ENCODE measurements around the gene RRP7A.
A peak's percentile ranks its signal among the peaks of the same experiment; 100 is the strongest.
"Not testable (repeated sequence)": the region's sequence is repeated elsewhere in the genome, so short reads cannot be mapped to it uniquely, and the experiment has no call there.

RRP7A gene

GRCh38 chr22:42519525-42520401 lies at the start of gene RRP7A:
RRP7A (minus strand) TSS chr22:42519796; CDS start chr22:42519786, 10 bp downstream.
- peak; percentile 16 for DNase-seq

GRCh38 chr22:42567950-42568349 lies 48.4 kb upstream of the RRP7A start:
- not testable (repeated sequence) for DNase-seq

- DNase-seq: no peak
Observed at GRCh38 chr22:42565956-42566355, 46.4 kb upstream of the RRP7A start.

- no peak for DNase-seq
Observed at GRCh38 chr22:42564699-42565098, 45.1 kb upstream of the RRP7A start.

GRCh38 chr22:42563943-42564342 lies 44.3 kb upstream of the RRP7A start:
- not testable (repeated sequence) for DNase-seq

- no peak for DNase-seq
Observed at GRCh38 chr22:42562684-42563083, 43.1 kb upstream of the RRP7A start.

GRCh38 chr22:42562279-42562678 lies 42.7 kb upstream of the RRP7A start:
- DNase-seq: no peak

GRCh38 chr22:42561856-42562255 lies 42.3 kb upstream of the RRP7A start:
- DNase-seq: no peak

- DNase-seq: no peak
Observed at GRCh38 chr22:42560781-42561180, 41.2 kb upstream of the RRP7A start.

GRCh38 chr22:42560381-42560780 lies 40.8 kb upstream of the RRP7A start:
- peak; percentile 8 for DNase-seq

GRCh38 chr22:42553475-42554361 lies 34.1 kb upstream of the RRP7A start, which contains the start of gene SERHL2:
SERHL2 (plus strand) TSS chr22:42553956; CDS start chr22:42554021, 65 bp downstream.
- no peak for DNase-seq

- DNase-seq: not testable (repeated sequence)
Observed at GRCh38 chr22:42552294-42552647, 32.7 kb upstream of the RRP7A start.

GRCh38 chr22:42549331-42550060 lies 29.9 kb upstream of the RRP7A start:
- no peak for DNase-seq

- DNase-seq: no peak
Observed at GRCh38 chr22:42548597-42549330, 29.2 kb upstream of the RRP7A start.

GRCh38 chr22:42548126-42548525 lies 28.5 kb upstream of the RRP7A start:
- not testable (repeated sequence) for DNase-seq

- no peak for DNase-seq
Observed at GRCh38 chr22:42547562-42547961, 28.0 kb upstream of the RRP7A start.

GRCh38 chr22:42544686-42545085 lies 25.1 kb upstream of the RRP7A start:
- no peak for DNase-seq

- not testable (repeated sequence) for DNase-seq
Observed at GRCh38 chr22:42539236-42539771, 19.7 kb upstream of the RRP7A start.

- DNase-seq: not testable (repeated sequence)
Observed at GRCh38 chr22:42537199-42537831, 17.7 kb upstream of the RRP7A start.

- DNase-seq: not testable (repeated sequence)
Observed at GRCh38 chr22:42536634-42537033, 17.0 kb upstream of the RRP7A start.

GRCh38 chr22:42536166-42536565 lies 16.6 kb upstream of the RRP7A start:
- no peak for DNase-seq
